Measurements from ENCODE around the gene PAPSS2.
"Not testable (repeated sequence)": the region's sequence is repeated elsewhere in the genome, so short reads cannot be mapped to it uniquely, and the experiment has no call there.

Gene PAPSS2

DNA sequence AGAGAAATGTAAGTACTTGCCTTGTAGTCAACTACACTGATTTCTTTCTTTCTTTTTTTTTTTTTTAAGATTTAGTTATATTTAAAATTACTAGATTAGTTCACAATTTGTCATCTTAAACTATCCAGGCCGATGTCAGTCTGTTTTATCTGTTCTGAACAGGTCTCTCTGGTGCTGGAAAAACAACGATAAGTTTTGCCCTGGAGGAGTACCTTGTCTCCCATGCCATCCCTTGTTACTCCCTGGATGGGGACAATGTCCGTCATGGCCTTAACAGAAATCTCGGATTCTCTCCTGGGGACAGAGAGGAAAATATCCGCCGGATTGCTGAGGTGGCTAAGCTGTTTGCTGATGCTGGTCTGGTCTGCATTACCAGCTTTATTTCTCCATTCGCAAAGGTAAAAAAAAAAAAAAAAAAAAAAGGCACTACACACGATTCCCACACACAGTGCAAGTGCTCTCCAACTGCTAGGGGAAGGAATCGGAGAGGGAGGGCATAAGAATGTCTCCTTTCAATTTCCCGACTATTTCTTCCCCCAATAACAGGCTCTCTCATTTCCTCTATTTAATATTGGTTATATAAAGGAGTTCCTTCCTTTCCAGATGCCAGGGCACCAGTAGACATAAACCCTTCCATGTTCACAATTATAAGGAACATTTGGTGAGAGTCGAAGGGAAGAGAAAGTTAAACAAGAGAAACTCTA is 53.4 kb downstream of the PAPSS2 start:
- no peak for DNase-seq

DNA sequence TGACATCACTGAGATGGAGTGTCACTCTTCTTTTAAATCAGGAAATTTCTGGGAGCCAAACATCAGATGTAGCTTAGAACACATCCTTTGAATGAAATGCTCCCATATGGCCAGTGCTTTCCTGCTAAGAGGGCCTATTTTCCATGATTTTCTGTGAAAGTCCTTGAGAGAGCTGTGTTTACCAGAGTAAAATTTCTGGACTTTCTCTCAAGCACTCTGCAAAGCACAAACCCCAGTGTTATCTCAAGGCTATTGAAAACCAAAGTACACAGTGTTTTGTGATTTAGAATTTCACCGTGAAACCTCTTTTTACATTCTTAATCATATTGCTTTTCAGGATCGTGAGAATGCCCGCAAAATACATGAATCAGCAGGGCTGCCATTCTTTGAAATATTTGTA is 54.0 kb downstream of the PAPSS2 start:
- no peak for DNase-seq

DNA sequence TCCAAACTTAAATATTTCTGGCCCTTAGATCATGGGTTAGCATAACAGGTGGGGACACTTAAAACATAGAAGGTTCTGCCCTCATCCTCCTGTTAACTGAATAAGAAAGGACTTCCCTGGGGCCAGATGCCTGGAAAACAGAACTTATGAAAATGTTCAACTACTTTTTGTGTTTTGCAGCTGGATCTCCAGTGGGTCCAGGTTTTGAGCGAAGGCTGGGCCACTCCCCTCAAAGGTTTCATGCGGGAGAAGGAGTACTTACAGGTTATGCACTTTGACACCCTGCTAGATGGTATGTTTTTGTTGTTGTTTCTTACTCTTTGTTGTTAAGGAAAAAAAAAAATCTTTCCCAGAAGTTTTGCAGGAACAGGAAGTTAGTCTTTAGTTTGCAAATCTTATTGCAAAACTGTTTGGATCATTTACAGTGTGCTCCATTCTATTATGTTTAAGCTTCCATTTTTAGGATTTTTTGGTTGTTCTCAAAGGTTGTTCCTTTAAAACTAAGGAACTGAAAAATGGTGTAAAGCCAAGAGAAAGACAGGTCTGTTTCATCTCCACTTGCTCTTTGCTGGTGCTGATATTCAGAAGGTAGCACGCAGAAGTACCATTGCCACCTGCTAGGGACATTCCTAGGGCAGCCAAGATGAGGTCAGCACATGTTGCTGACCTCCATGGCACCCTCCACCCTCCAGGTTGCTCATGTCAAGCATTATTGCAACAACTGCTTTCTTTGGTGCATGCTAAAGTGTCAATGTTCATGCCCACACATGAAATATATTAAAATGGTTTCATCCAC is 56.1 kb downstream of the PAPSS2 start:
- DNase-seq: peak; percentile 15

DNA sequence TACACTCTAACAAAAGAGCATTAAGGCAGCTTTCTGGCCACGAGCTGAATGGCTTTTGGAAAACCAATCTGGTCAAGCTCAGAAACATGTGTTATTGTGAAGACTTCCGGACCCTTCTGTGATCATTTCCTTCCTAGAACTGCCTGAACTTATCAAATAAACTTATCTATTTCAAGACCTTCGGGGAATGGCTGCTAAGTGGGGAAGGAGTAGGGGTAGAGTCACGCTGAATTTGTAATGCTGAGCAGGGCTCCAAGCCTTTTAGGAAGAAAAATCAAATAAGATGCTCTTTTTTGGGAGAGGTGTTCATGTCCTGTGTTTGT is 56.6 kb downstream of the PAPSS2 start:
- no peak for DNase-seq

DNA sequence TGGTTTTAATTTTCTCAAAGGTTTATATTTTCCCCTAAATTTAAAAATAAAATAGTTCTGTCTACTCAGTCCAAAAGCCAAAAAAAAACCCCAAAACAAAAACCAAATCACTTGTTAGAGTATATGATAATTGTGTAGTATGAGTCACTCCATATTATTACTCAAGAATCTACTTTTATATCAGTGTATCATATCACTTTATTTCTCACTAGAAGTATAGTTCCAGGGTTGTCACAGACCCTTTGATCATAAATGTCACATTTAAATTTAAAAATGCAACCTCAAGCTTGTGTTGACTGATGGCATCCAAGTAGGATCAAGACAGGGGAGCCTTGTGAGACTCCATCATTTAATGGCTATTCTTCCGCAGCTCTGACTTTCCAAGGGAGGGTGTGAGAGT is 61.0 kb downstream of the PAPSS2 start:
- no peak for DNase-seq

DNA sequence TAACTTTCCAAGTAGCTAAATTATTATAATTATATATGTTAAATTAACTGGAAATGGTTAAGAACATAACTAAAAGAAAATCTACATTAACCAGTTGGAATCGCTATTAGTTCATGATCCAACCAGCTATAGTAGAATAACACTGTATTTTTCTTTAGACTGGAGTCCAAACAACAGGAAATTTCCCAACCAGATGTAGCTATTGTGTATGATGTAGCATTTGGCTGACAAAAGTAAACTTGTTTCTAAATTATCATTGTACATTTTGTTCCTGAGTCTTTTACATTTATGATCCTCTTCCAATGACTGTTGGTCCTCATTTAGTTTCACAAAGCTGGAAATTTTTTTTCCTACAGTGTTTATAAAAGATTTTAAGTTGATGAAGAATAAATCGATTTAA is 62.1 kb downstream of the PAPSS2 start:
- no peak for DNase-seq

DNA sequence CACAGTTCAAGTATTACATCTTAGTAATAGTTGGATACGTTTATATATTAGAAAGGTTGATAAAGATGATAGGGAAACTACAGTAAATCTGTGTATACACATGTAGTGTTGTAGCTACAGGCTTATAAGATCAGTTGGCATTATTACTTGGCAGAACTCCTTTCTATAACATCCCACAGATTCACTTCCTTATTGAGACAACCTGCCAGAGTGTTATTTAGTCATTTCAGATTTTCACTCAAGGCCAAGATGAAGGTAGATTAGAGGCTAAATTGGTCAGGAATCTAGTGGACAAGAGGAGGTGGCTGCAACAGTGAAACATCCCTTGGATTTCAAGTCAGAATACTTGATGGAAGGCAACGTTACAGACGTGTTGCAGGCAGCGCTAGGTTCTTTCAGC is 63.0 kb downstream of the PAPSS2 start:
- no peak for DNase-seq

DNA sequence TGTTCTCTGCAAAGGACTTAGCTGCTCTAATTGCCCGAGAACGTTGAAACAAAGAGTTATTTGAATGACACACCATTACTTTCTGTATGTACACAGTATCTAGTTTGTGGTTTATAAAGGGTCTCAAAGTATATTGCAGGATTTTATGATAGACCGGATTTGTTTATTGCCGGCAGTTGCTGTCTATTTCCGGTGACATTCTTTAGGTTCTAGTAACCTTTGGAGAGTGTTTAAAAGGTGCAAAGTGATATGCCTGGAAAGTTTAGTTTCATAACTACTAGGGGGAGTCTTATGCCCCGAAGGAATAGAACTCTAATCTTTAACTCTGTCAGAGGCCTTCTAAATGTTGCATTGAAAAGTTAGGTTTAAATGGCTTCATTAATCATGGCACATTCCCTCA is 63.8 kb downstream of the PAPSS2 start:
- DNase-seq: no peak

DNA sequence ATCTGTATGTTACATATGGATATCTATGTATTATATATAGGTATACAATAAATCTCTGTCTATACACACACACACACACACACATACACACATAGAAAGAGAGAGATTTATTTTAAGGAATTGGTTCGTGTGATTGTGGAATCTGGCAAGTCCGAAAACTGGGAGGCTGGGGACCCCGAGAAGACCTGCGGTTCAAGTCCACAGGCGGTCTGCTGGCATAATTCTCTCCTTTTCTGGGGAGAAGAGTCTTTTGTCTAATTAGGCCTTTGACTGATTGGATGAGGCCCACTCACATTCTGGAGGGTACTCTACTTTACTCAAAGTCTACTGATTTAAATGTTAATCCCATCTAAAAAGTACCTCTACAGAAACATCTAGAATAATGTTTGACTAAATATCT is 65.1 kb downstream of the PAPSS2 start:
- DNase-seq: no peak

DNA sequence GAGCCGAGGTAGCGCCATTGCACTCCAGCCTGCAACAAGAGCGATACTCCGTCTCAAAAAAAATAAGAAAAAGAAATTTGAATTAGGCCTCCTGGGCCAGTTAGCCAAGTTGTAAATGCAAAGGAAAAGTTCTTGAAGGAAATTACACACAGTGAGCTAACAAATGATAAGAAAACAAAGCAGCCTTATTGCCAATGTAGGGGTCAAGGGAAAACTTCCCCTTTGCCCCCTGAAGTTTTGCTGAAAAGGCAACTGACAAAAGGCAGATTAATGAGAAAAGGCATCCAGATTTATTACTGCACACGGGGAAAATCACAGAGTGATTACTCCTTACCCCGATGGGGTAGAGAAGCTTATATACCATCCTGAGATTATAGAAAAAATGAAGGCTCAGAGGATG is 70.3 kb downstream of the PAPSS2 start:
- no peak for DNase-seq

DNA sequence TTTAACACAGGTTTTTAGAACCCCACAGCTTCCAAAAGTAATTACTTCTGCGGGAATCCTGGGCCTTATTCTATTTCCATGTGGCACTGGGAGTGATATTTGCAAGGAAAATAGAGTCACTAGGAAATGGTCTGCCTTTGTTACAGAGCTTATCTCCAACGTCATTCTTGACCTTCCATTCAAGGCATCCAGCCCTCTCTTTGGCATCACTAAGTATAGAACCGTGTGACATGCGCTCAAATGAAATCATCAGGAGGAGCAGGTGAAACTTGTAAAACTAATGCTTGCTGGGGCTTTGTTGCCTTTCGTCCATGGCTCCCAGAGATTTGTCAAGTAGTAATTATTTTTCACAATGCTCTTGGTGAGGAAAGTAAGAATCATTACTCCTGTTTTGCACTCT is 73.4 kb downstream of the PAPSS2 start:
- no peak for DNase-seq

DNA sequence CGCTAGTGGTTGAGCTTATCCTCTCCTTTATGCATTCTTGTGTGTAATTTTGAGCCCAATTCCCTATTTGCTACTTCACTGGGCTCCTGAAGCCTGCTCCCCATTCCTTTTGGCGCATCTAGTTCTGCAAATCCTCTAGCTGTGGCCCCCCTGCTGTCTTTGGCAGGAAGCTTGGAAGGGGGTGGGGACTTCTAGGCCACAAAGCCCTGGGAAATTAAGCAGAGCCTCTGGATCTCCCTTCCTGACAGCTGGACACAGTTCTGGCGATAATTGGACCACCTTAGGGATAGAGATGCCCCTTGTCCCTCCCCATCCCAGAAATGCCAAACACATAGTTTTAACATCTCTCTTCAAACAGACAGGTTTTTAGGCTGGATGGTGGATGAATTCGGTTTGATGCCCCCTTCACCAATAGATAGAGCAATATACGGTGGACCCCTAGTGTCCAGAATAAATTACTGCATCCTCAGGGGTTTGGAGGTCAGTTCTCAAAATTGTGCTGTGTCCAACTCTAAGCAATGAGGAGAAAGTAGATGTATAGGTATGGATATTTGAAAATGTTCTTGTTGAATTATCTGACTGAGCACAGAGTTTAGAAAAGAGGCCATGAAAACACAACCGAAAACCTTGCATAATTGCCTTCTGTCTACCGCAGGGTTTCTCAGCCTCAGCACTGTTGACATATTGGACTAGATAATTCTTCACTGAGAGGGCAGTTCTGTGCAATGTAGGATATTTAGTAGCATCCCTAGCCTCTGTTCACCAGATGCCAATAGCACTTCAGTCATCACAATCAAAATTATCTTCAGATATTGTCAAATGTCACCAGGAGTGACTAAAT is 75.5 kb downstream of the PAPSS2 start:
- peak; percentile 39 for DNase-seq

DNA sequence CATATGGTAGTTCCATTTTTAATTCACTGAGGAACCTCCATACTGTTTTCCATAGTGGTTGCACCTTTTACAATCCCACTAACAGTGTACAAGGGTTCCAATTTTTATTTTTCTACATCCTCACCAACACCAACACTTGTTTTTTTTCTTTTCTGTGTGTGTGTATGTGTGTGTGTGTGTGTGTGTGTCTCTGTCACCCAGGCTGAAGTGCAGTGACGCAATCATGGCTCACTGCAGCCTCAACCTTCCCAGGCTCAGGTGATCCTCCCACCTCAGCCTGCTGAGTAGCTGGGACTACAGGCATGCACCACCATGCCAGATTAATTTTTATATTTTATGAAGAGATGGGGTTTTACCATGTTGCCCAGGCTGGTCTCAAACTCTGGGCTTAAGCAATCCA is 78.6 kb downstream of the PAPSS2 start:
- DNase-seq: not testable (repeated sequence)

DNA sequence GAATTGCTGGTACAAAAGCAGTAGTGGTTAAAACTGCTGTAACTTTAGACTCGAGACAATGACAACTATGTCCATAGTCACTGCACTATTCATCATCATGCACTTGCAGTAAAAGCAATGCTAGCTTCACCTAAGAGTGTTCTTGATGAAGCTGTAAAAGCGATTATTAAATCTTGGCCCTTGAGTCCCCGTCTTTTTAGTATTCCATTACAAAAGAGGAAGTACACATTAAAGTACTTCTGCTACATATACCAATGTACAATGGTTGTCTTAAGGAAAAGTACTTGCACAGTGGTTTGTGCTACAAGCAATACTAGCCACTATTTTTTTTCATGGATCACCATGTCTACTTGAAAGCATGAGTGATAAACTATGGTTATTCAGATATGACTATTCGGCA is 80.0 kb downstream of the PAPSS2 start:
- peak; percentile 35 for DNase-seq

DNA sequence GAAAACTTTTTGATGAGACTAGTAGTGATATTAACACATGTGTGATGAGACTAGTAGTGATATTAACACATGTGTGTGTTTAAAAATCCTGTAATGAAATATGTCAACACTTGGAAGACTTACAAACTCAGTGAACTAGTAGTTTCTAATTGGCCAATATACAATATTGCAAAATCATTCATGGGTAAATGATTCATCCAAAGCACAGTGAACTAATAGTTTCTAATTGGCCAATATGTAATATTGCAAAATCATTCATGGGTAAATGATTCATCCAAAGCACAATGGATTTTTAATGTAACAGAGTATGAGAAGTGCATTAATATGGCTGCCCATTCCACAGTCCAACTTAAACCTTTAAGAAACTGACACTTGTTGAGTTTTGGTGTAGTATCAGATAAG is 80.6 kb downstream of the PAPSS2 start:
- peak; percentile 93 for DNase-seq

DNA sequence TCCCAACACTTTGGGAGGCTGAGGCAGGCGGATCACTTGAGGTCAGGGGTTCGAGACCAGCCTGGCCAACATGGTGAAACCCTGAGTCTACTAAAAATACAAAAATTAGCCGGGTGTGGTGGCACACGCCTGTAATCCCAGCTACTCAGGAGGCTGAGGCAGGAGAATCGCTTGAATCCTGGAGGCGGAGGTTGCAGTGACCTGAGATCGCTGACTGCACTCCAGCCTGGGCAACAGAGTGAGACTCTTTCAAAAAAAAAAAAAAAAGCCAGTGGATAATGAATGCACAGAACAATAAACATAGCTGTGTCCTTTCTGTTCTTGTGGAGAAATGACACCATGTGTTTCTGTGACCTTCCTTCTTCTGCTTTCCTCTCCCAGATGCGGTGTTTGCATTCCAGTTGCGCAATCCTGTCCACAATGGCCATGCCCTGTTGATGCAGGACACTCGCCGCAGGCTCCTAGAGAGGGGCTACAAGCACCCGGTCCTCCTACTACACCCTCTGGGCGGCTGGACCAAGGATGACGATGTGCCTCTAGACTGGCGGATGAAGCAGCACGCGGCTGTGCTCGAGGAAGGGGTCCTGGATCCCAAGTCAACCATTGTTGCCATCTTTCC is 83.4 kb downstream of the PAPSS2 start:
- peak; percentile 79 for DNase-seq

DNA sequence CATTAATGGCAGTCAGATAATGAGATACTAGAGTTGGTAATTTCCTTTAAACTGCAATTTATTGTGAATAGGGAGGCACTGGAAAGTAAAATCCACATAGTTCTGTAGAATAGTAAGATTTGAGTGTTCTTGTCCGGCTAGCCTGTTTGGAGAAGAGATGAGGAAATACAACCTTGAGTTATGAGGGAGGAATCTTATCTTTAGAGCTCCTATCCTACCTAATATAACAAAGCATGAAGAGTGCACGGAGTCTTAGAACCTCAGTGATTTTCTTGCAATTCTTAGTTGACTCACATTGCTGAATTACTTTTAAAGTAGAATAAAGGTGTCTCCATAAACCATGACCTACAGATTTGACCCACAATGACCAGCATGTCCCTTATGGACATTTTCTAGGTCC is 84.9 kb downstream of the PAPSS2 start:
- DNase-seq: no peak

DNA sequence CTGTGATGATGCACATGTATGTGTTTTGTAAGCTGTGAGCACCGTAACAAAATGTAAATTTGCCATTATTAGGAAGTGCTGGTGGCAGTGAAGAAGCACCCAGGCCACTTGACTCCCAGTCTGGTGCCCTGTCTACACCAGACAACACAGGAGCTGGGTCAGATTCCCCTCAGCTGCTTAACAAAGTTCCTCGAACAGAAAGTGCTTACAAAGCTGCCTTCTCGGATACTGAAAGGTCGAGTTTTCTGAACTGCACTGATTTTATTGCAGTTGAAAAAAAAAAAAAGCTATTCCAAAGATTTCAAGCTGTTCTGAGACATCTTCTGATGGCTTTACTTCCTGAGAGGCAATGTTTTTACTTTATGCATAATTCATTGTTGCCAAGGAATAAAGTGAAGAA is 87.2 kb downstream of the PAPSS2 start:
- no peak for DNase-seq

DNA sequence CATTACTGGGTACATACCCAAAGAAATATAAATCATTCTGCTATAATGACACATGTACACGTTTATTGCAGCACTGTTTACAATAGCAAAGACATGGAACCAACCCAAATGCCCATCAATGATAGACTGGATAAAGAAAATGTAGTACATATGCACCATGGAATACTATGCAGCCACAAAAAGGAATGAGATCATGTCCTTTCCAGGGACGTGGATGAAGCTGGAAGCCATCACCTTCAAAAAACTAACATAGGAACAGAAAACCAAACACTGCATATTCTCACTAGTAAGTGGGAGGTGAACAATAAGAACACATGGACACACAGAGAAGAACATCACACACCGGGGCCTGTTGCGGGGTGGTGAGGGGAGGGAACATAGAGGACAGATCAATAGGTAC is 88.6 kb downstream of the PAPSS2 start:
- DNase-seq: not testable (repeated sequence)

DNA sequence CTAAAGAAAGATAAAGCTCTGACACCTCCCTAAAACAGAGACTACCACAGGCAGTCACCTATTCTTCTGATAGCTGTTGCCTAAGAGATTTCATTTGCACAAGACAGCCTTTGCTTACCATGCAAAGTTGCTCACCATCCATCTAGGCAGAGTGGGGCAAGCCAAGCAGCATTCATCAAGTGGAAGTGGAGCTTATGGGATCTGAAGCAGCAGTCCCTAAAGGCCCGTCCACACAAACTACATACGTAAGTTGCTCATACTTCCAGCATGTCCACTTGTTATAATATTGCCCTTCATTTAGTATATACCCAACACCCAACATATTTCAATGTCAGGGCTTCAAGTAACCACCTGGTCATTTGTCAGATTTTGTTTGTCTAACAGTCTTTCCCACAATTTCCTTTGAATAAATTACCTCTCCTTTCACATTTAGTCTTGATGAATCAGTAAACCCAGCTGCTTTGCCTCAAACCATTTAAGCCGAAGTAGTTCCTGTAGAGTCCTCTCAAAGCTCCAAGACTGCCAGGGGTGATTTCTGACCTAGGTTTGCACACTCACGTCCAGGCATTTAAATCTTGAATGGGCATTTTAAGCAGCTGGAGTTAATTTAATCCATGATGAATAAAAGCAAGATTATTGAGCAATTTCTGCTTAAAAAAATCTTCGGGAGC is 90.5 kb downstream of the PAPSS2 start:
- DNase-seq: no peak

DNA sequence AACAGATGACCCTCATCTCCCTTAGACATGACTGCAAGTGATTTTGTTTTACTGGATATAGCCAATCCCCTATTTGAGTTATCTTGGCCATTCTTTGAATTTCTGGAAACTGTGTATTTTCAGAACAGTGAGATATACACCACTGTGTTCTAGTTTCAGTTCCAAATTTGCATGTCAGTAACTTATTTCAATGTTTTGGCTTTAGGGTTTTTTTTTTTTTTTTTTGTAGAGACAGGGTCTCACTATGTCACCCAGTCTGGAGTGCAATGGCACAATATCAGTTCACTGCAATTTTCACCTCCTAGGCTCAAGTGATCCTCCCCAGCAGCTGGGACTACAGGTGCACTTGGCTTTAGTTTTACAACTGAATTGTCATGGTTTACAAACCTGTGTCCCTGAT is 91.1 kb downstream of the PAPSS2 start:
- no peak for DNase-seq

DNA sequence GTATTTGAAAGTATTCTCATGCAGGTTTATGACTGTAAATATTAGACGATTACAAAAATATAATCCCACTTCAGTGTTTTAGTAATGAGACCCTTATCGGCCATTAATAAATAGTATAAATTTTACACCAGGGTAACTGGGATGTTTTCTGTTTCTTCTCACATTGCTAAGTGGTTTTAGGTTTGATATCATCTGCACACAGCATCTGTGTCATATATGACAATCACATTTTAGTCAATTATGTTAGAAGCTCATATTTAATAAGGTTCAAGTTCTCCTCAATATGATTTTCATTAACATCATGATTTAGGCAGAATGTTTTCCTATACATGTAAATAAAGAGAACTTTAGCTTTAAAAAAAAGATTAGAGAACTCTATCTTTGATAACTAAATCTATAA is 91.6 kb downstream of the PAPSS2 start:
- no peak for DNase-seq

DNA sequence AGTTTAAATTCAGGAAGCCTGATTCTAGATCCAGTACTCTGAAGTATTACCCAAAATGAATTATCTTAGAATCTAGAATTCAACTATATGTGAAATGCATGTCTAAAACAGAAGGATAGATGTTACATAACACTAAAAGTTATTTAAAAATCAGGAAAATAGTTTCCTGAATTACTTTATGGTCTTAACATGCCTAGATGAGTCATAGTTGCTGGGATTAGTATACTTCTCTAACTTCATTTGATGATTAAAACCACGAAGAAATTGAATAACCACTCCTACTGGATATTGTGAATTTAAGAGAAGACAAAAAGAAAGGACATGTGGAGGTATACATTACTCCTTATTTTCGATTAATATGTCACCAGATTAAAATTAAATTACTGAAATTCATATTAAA is 92.9 kb downstream of the PAPSS2 start:
- DNase-seq: peak; percentile 61
